GM12878 (cell line): ENCODE data around the gene C16orf87.

Experiments
- BHLHE40 ChIP-seq, 2 experiments: fragments of 450-650 bp in 1 of 2; IDR thresholded peaks; 2 replicates each; pipeline ENCODE4 v1.6.1; 2011 to 2017; ENCODE audit warnings: low read depth in 2 of 2, borderline replicate concordance in 1 of 2, improper control_type of control experiment in 1 of 2, low read length in 1 of 2, mild to moderate bottlenecking in 1 of 2
- E2F4 ChIP-seq: IDR thresholded peaks from 2 replicates; pipeline ENCODE4 v1.6.1; 2012; ENCODE audit warnings: low read depth, low read length, improper control_type of control experiment
- EGR1 ChIP-seq, 2 experiments: IDR thresholded peaks; 1 replicate in 1 of 2; 2 replicates in 1 of 2; pipeline ENCODE4 v1.6.1; 2011 to 2012; ENCODE audit warnings: low read depth in 2 of 2, low read length in 2 of 2, borderline replicate concordance in 1 of 2, mild to moderate bottlenecking in 1 of 2, moderate library complexity in 1 of 2
- ESRRA ChIP-seq: IDR thresholded peaks from 2 replicates; pipeline ENCODE4 v1.6.1; 2012; ENCODE audit warnings: mild to moderate bottlenecking, low read length, improper control_type of control experiment
- EZH2 ChIP-seq: IDR thresholded peaks from 2 replicates; pipeline ENCODE4 v1.6.1; 2012; ENCODE audit warnings: low read depth, mild to moderate bottlenecking, control low read depth, inconsistent platforms, low read length, borderline replicate concordance; ENCODE audit not compliant: control insufficient read depth
- JUND ChIP-seq: IDR thresholded peaks from 2 replicates; pipeline ENCODE4 v1.6.1; 2012; ENCODE audit warnings: low read depth, mild to moderate bottlenecking, low read length, improper control_type of control experiment, moderate library complexity
- PBX3 ChIP-seq: IDR thresholded peaks from 2 replicates; pipeline ENCODE4 v1.6.1; 2011; ENCODE audit warnings: mild to moderate bottlenecking, low read depth, low read length, moderate library complexity; ENCODE audit not compliant: insufficient replicate concordance
- POLR2A ChIP-seq: IDR thresholded peaks from 2 replicates; pipeline ENCODE4 v1.6.1; 2011; ENCODE audit warnings: low read depth, mild to moderate bottlenecking, low read length
- POLR2AphosphoS5 ChIP-seq: IDR thresholded peaks from 2 replicates; pipeline ENCODE4 v1.6.1; 2011; ENCODE audit warnings: mild to moderate bottlenecking, low read length, inconsistent platforms
- SMC3 ChIP-seq: IDR thresholded peaks from 2 replicates; pipeline ENCODE4 v1.6.1; 2011; ENCODE audit warnings: low read length, improper control_type of control experiment, borderline replicate concordance
- SREBF1 ChIP-seq: IDR thresholded peaks from 2 replicates; pipeline ENCODE4 v1.6.1; 2012; ENCODE audit warnings: mild to moderate bottlenecking, low read length
- TF ChIP-seq, protein P1 (sequence below), 3 experiments: IDR thresholded peaks in 2 of 3; conservative IDR thresholded peaks in 1 of 3; 2 replicates each; pipeline ENCODE4 v1.5.1; 2011; ENCODE audit warnings: low read depth in 3 of 3, low read length in 3 of 3, mild to moderate bottlenecking in 3 of 3, control low read depth in 2 of 3, moderate library complexity in 2 of 3, inconsistent platforms in 1 of 3, mixed read lengths in 1 of 3; ENCODE audit not compliant: control insufficient read depth in 2 of 3, insufficient read depth in 1 of 3; ENCODE audit errors: extremely low read depth in 1 of 3

- TF ChIP-seq BHLHE40 (IDR thresholded peaks at IDR 0.05; ENCODE audit: borderline replicate concordance in 1 of 2, low read depth in 2 of 2, low read length in 1 of 2) (no peak), E2F4 (no peak), POLR2A (no peak), POLR2AphosphoS5 (no peak), JUND (no peak), SMC3 (no peak), EZH2 (no peak), SREBF1 (no peak), EGR1 (IDR thresholded peaks at IDR 0.05; ENCODE audit: borderline replicate concordance in 1 of 2, low read depth in 2 of 2, low read length in 2 of 2) (no peak), ESRRA (no peak), PBX3 (no peak)
- TF ChIP-seq, protein P1, sequence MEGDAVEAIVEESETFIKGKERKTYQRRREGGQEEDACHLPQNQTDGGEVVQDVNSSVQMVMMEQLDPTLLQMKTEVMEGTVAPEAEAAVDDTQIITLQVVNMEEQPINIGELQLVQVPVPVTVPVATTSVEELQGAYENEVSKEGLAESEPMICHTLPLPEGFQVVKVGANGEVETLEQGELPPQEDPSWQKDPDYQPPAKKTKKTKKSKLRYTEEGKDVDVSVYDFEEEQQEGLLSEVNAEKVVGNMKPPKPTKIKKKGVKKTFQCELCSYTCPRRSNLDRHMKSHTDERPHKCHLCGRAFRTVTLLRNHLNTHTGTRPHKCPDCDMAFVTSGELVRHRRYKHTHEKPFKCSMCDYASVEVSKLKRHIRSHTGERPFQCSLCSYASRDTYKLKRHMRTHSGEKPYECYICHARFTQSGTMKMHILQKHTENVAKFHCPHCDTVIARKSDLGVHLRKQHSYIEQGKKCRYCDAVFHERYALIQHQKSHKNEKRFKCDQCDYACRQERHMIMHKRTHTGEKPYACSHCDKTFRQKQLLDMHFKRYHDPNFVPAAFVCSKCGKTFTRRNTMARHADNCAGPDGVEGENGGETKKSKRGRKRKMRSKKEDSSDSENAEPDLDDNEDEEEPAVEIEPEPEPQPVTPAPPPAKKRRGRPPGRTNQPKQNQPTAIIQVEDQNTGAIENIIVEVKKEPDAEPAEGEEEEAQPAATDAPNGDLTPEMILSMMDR (IDR thresholded peaks at IDR 0.05 in 2 of 3, conservative IDR thresholded peaks at IDR 0.05 in 1 of 3; ENCODE audit: control insufficient read depth in 2 of 3, extremely low read depth in 1 of 3, insufficient read depth in 1 of 3, low read depth in 3 of 3, low read length in 3 of 3): no peak
Measured at GRCh38 chr16:46775214-46775613, 55.8 kb downstream of the C16orf87 start.
